NCI-H2227 (cell line): Measurements from ENCODE around the gene RBP5.

Source experiments
- DNase-seq: peaks from one replicate; lab custom pipeline; 2025; ENCODE audit not compliant: unreplicated experiment; lab: John Stamatoyannopoulos, UW

The RBP5 gene

GRCh38 chr12:7102582-7102981 lies 26.1 kb downstream of the RBP5 start:
- DNase-seq, result no peak

- DNase-seq, result no peak
Measured at GRCh38 chr12:7101694-7102131, 27.0 kb downstream of the RBP5 start.

GRCh38 chr12:7101047-7101693 lies 27.5 kb downstream of the RBP5 start:
- no peak for DNase-seq

- no peak for DNase-seq
Measured at GRCh38 chr12:7100239-7100638, 28.4 kb downstream of the RBP5 start.

- no peak for DNase-seq
Measured at GRCh38 chr12:7099290-7099996, 29.2 kb downstream of the RBP5 start.

GRCh38 chr12:7096979-7097378 lies 31.7 kb downstream of the RBP5 start:
- no peak for DNase-seq

- no peak for DNase-seq
Measured at GRCh38 chr12:7096006-7096932, 32.4 kb downstream of the RBP5 start.

- no peak for DNase-seq
Measured at GRCh38 chr12:7093892-7094291, 34.8 kb downstream of the RBP5 start.

- DNase-seq, result no peak
Measured at GRCh38 chr12:7093486-7093885, 35.2 kb downstream of the RBP5 start.

- DNase-seq, result no peak
Measured at GRCh38 chr12:7092986-7093460, 35.7 kb downstream of the RBP5 start.

- peak; percentile 39 for DNase-seq
Measured at GRCh38 chr12:7092229-7092985, 36.3 kb downstream of the RBP5 start, which contains the start of gene C1R. Gene C1R, minus strand, starts transcription at chr12:7092445. Its CDS starts 57 bp downstream, at chr12:7092388.

GRCh38 chr12:7091660-7092228 lies 36.9 kb downstream of the RBP5 start:
- no peak for DNase-seq

- no peak for DNase-seq
Measured at GRCh38 chr12:7091171-7091570, 37.5 kb downstream of the RBP5 start.

- no peak for DNase-seq
Measured at GRCh38 chr12:7090222-7090998, 38.3 kb downstream of the RBP5 start.

GRCh38 chr12:7089196-7089871 lies 39.4 kb downstream of the RBP5 start:
- DNase-seq, result no peak

- no peak for DNase-seq
Measured at GRCh38 chr12:7083125-7083524, 45.6 kb downstream of the RBP5 start.

- no peak for DNase-seq
Measured at GRCh38 chr12:7081037-7081436, 47.7 kb downstream of the RBP5 start.

GRCh38 chr12:7079826-7080125 lies 48.9 kb downstream of the RBP5 start:
- DNase-seq, result no peak

GRCh38 chr12:7078163-7078562 lies 50.5 kb downstream of the RBP5 start:
- no peak for DNase-seq
